GM21737 (cell line): ENCODE results near the gene C3orf70.
"Not testable (repeated sequence)": the region's sequence is repeated elsewhere in the genome, so short reads cannot be mapped to it uniquely, and the experiment has no call there.

ENCODE experiments used
- ATAC-seq: cut with Tn5 transposase; IDR thresholded peaks from one replicate; pipeline ENCODE4 v1.9.1; 2021; ENCODE audit warnings: mild to moderate bottlenecking, moderate library complexity; ENCODE audit not compliant: unreplicated experiment

C3orf70 gene

DNA sequence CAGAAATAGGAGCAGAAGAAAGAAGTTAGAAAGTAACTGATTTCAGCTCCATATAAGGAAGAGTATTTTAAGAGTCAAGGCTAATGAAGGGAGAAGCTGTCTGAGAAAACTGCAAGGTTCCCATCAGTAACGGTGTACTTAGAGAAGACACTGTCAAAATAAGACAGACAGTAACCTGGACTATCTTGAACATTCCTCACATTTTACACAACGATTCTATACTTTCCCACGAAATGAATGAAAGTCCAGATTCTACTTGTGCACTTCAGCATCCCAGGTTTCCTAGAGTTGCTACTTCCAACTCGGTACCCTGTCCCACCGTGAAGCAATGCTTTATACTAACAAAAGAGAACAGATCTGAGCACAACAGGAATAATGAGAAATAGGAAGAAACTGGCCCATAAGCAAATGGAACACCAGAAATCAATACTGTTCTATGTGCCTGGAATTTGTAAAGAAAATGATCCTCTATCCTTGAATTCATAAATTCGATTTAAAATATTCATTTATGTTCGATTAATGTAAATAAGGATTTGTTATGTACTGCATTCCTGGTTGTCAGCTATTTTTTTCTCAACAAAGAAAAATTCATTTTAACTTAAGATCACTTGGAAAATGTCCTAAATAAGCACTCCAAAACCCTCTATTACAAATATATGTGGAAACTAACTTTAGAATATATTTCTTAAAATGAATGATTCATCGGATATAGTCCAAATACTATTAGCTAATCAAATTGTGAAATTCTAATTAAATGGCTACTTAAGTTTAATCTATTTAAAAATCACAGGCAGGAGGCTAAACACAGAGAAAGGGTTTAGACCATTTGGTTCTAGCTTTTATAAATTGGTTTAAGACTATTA lies 1.5 kb downstream of the C3orf70 start:
- no peak for ATAC-seq

DNA sequence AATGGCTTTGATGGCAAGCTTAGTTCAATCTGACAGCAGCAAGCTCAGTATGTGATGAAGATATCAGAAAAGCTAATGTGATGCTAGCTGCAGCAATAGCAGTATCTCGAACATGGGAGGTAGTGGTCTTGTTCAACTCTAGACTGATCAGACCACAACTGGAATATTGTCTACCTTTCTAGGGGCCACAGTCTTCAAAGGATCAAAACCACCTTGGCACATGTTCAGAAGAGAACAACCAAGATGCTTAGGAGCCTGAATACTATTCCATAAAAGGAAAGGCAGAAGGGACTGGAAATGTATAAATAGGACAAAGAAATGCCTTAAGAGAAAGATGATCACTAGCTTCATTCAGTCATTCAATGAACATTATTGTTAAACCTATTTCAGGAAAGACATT lies 2.3 kb downstream of the C3orf70 start:
- ATAC-seq = no peak

DNA sequence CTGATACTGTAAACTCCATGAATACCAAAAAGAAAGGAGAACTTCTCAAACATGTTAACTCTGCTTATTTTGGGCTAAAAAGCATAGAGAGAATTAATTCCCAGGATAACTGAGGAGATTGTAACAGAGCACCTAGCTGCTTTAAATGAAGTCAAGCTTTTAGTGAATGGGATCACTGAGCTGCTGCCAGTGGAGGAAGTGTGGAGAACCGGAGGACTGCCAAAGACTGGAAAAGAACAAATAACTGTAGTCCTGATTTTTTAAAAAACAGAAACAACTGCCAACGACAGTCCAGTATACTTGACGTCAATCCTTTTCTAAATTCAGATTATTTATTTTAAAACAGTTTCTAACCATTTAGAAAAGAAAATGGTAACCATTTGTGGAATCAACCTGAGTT lies 3.3 kb downstream of the C3orf70 start:
- no peak for ATAC-seq

- no peak for ATAC-seq
Observed at GRCh38 chr3:185145511-185145910, 7.3 kb downstream of the C3orf70 start.

DNA sequence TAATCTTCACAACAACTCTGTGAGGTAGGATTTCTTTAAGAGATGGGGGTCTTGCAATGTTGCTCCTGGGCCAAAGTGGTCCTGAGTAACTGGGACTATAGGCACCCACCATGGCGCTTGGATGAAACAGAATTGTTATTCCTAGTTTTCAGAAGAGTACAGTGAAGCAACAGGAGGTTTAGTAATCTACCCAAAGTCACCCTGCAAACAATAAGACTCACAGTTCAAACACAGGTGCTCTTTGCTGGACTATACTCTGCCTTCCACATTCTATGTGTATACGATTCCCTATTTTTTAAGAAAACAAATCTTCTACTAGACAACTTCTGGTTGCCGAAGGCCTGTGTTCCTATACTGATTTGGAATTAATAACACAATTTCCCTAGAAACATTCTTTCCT lies 8.1 kb downstream of the C3orf70 start:
- no peak for ATAC-seq

GRCh38 chr3:185137821-185138220 lies 15.0 kb downstream of the C3orf70 start:
- no peak for ATAC-seq

GRCh38 chr3:185134509-185134908 lies 18.4 kb downstream of the C3orf70 start:
- no peak for ATAC-seq

DNA sequence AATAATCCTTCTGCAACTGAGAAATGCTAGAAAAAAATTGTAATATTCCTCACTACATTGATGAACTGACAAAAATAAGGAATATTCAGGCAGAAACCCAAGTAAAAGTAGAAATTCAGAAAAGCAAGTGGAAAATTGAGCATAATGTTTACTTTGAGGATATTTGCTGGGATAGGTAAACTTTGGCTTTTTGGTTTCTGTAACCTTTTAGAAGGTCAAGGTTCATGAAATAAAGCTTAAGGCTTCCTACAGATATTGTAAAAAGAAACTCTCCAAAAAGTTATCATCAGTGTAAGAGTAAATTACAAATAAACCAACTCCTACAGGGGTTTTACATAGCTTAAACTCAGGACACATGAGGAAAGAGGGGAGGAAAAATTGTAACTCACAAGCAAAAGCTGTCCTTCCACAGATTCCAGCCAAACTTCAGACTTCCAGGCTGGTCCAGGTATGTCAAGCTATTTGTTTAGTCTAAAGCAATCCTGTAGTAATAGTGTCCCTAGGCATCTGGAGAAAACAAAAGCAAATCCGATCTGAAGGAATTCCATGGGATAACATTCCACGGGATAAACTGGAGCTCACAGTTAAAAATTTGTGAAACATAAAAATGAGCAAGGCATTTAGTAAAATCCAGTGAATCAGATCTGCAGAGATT lies 21.1 kb downstream of the C3orf70 start:
- ATAC-seq = no peak

GRCh38 chr3:185129083-185129482 lies 23.8 kb downstream of the C3orf70 start:
- no peak for ATAC-seq

DNA sequence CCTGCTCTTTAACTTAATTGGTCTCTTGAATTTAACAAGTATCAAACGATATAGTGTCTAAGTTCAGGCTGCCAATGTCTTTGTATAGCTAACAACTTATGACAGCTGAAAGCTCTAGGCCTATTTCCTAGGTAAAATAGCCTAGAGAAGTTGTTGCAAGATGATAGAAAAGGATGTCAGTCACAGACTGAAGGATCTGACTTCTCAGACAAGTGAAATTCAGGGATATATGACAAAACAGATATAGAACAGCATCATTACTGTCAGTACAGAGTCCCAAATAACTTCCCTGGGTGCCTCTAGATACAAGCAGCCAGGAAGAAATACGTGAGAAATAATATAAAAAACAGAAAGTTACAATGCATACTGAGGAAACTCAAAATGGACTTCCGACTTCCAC lies 26.7 kb downstream of the C3orf70 start:
- no peak for ATAC-seq

- no peak for ATAC-seq
Observed at GRCh38 chr3:185120126-185120525, 32.7 kb downstream of the C3orf70 start.

DNA sequence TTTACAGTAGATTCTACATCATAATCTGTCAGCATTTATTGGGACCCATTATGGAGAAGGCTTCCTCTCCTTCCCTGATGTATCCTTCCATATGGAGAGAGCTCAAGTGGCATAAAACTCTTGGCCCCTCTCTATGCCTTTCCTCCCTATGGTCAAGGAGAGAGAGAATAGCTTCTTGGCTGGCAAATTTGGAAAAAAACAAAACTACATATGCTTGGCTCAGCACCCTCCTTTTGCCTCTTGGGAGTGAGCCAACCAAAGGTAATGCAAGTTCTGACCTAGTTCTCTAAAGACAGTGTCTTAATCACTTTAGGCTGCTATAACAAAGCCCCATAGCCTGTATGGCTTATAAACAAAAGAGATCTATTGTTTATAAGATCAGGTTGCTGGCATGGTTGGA lies 37.5 kb downstream of the C3orf70 start:
- ATAC-seq = no peak

DNA sequence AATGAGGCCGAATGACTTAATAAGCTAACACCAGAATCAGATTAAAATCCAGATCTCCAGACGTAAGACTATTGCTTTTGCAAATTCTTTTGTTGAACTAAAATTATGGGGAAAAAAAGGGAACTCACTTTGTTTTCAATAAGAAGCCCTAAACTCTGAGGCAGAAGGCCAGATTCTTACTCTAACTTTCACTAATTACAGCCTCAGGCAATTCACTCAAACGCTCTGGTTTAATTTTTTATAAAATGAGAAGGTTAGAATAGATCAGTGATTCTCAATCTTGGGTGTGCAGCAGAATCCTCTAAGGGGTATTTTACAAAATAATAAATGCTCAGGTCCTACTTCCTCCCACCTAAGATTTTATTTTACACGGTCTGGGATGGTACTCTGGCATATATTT lies 38.1 kb downstream of the C3orf70 start:
- ATAC-seq = no peak

DNA sequence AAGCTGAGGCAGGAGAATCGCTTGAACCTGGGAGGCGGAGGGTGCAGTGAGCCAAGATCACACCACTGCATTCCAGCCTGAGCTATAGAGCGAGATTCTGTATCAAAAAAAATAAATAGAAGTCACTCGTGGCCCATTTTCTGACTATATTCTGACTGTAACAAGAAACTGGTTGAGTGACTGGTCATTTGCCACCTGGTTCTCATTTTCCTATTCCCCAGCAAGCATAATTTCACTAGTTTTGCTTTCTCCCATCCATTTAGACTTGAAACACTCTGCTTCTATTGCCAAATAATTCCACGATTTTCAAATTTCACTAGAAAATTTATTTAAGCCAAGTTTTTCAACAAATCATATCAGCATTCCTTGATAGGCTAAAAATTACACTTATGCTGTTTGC lies 40.7 kb downstream of the C3orf70 start:
- ATAC-seq = no peak

DNA sequence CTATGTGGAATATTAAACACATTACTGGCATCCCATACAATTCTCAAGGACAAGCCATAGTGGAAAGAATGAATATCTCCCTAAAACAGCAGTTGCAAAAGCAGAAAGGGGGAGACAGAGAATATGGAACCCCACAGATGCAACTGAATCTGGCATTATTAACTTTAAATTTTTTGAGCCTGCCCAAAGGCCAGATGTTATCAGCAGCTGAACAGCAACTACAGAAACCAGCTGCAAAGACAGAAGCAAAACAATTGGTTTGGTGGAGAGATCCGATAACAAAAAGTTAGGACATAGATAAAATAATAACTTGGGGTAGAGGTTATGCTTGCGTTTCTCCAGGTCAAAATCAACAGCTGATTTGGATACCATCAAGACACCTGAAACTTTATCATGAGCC lies 43.8 kb downstream of the C3orf70 start:
- not testable (repeated sequence) for ATAC-seq

DNA sequence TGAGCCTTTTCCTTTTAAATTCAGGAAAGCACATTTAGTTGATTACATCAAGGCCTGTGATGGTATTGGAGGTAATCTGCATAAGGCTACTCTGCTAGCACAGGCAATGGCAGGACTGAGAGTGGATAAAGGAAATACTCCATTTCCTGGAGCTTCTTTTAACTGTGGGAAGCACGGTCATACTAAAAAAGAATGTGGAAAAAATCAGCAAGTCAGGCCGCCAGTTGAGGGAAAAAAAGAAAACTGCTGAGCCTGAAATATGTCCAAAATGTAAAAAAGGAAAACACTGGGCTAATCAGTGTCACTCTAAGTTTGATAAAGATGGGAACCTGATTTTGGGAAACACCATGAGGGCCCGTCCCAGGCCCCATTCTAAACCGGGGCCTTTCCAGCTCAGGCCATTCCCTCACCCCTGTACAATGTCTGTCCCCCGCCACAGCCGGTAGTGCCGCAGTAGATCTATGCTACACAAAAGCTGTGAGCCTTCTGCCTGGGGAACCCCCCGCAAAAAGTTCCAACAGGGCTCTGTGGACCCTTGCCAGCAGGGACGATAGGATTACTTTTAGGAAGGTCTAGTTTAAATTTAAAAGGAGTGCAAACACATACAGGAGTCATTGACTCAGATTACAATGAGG lies 46.5 kb downstream of the C3orf70 start:
- not testable (repeated sequence) for ATAC-seq

DNA sequence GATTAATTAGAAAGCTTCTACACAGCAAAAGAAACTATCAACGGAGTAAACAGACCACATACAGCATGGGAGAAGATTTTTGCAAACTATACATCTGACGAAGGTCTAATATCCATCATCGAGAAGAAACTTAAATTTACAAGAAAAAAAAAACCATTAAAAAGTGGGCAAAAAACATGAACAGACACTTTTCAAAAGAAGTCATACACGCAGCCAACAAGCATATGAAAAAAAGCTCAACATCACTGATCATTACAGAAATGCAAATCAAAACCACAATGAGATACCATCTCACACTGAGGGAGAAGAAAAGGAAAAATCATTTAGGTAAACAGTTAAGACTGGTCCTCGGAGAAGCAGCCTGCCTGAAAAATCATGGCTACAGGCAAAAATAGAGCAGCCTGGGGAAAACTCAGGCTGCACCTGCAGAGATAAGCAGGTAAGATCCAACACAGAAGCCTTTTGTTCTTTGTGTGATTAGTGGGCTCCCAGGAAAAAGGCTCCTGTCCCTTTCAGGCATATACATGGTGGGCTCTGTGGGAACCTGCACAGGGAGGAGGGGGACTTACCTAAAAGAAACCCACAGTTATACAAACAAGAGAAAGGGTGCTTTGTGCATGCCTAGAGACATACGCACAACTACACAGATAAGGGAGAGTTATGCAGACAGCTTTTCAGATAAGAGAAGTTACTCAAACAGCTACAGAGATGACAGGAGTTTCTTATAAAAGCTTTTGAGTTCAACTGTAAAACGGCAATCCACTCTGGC lies 49.3 kb downstream of the C3orf70 start:
- ATAC-seq = no peak

- no peak for ATAC-seq
Observed at GRCh38 chr3:185094697-185095096, 58.2 kb downstream of the C3orf70 start.

- ATAC-seq = no peak
Observed at GRCh38 chr3:185093116-185093515, 59.7 kb downstream of the C3orf70 start.

DNA sequence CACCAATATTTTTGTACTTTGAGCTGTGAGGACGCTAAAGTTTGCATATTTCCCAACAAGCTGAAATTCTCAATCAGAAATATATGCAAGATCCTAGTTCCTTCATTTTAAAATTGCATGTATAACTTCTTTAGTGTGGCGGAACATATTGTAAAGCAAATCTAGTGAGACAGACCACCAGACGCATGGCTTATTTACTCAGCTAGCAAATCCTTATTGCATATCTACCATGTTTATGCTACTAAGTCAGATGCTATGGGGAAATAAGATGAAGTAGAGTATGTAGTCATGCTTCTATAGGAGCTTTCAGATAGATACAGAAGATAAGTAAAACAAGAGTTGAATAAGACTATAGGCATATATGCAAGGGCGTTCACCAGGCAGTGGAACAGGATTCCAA lies 62.0 kb downstream of the C3orf70 start:
- ATAC-seq = no peak

DNA sequence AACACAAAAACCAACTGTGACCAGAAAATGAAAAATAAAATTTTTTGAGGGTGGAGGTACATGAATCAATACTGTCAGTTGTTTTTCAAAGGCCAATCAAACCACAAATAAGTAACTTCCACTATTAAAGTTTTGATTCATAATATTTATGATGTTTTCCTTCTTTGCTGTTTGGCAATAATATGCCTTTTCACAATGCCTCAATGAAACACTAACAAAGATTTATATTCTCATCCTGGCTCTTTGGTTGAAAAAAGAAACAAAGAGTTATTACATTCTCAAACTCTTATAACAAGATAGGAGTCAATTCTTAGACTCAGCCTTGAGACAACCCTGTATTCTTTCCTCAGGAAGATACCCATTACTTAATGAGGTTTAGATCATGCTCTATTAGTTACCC lies 63.1 kb downstream of the C3orf70 start:
- ATAC-seq = no peak
